H1 (cell line): ENCODE results near the gene XKR7. TPM values are rescaled to one million over a fixed set of nuclear protein-coding genes. Genes with fewer than 3 reads are reported as not detected.

Source experiments
- ASH2L ChIP-seq: fragments of 200-600, 300-600 bp; sonication (generic); IDR thresholded peaks from one replicate; pipeline ENCODE4 v1.7.1; 2017; ENCODE audit warnings: low read length
- POLR2A ChIP-seq, 2 experiments: IDR thresholded peaks; 1 replicate in 1 of 2; 2 replicates in 1 of 2; pipeline ENCODE4 v1.6.1; 2011; ENCODE audit warnings: low read depth in 2 of 2, low read length in 2 of 2, mild to moderate bottlenecking in 2 of 2; ENCODE audit errors: control extremely low read depth in 1 of 2
- SAP30 ChIP-seq: fragments of 300-600 bp; sonication (generic); IDR thresholded peaks from 2 replicates; pipeline ENCODE4 v1.7.1; 2012; ENCODE audit warnings: low read length, moderate library complexity, mild to moderate bottlenecking, inconsistent platforms; ENCODE audit not compliant: insufficient read depth, insufficient replicate concordance
- polyA plus RNA-seq, 7 experiments: library from polyadenylated mRNA; depleted of rRNA in 3 of 7; stranded (reverse) in 5 of 7; unstranded in 2 of 7; fragments of >200 nt in 5 of 7; fragments of 200-250 nt in 2 of 7; gene quantifications; 1 replicate in 5 of 7; 2 replicates in 1 of 7; 4 replicates in 1 of 7; pipeline versions ENCODE4 v1.2.1 to v1.2.3, GENCODE V29; 2011 to 2013; ENCODE audit warnings: missing spikeins in 2 of 7, mixed read lengths in 2 of 7
- total RNA-seq: library from RNA; stranded (reverse); fragmentation: NEBNext Ultra II Directional; extraction: Animal tissue kit (Norgen Biotek cat#: 25700); gene quantifications from 2 replicates; pipeline ENCODE4 v1.2.1, GENCODE V29; 2021

The XKR7 gene
- total and polyA plus RNA-seq, 2 of the 8 experiments (the other 6 are each of a cell fraction or from before 2014, with no cell fraction given), result 1.8 to 2.4 TPM

DNA sequence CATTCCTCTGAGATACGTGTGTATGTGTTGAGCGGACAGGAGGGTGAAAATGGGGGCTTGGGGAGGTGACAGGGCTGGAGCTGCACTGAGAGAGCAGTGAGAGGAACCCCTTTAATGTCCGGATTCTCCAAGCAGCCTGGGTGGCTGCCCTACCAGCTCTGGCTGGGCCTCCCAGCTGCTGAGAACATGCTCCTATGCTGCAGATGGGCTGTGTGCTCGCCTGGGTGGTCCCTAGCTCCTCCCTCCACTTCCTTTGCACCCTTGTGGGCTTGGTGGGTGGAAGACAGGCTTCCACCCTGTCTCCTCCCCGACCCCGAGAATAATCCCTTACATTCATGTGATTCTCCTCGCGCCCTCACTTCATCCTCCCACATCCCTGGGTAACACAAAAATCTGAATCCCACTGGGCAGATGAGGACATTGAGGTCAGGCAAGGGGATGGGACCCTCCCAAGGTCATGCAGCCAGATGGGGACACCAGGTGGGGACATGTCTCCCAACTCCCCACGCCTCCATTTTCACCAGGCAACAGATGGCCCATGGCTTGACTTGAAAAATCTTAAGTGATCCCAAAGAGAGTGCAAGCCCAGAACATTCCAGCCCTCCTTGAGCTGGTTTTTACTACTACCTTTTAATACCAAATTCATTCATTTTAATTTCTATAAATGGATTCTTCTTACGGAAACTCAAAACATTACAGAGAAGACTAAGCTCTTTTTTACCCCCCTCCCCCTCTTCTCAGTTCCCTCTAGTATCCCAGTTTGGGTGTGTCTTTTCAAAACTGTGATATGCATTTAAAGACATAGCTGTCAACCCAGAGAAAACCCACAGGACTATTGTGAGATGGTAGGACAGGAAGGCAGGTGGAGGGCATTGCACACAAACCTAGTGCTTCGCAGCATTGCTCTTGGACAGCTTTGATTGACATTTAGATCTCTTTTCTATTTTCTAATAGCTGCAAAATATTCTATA is 11.1 kb upstream of the XKR7 start (continued):
- TF ChIP-seq POLR2A (IDR thresholded peaks at IDR 0.05; ENCODE audit: control extremely low read depth in 1 of 2, low read depth in 2 of 2, low read length in 2 of 2), result no peak
- TF ChIP-seq ASH2L, result no peak
- no peak for TF ChIP-seq SAP30
